ENCODE data around the gene BMAL2. TPM values are rescaled to one million over a fixed set of nuclear protein-coding genes. Genes with fewer than 3 reads are reported as not detected.

Gene BMAL2
- total RNA-seq, 1 donor from 2014 or later, result 9.0 TPM

- H3K36me3 Mint-ChIP-seq (ENCODE audit: low read depth), result no peaks in the 10 kb centered on the region
- no peak for DNase-seq (ENCODE audit: low spot score)
- H3K4me3 Mint-ChIP-seq (ENCODE audit: unreplicated experiment), result no peak overlapping the region
- H3K27me3 Mint-ChIP-seq (ENCODE audit: low read depth), result no peaks in the 10 kb centered on the region
- no peak overlapping the region for H3K27ac Mint-ChIP-seq (ENCODE audit: unreplicated experiment)
- H3K4me1 Mint-ChIP-seq (ENCODE audit: low read depth), result peaks cover 28% of the 10 kb centered on the region
- no peaks in the 10 kb centered on the region for H3K9me3 Mint-ChIP-seq (ENCODE audit: low read depth)
- TF ChIP-seq CTCF (IDR thresholded peaks at IDR 0.05), result no peak
These were observed 3.0 kb downstream of the BMAL2 start for GRCh38 chr12:27335364-27336281.

GRCh38 chr12:27336282-27336653, 3.6 kb downstream of the BMAL2 start:
- Mint-ChIP-seq H3K4me1 (ENCODE audit: low read depth) (peaks cover 22% of the 10 kb centered on the region), H3K36me3 (ENCODE audit: low read depth) (no peaks in the 10 kb centered on the region), H3K4me3 (ENCODE audit: unreplicated experiment) (no peak overlapping the region)

GRCh38 chr12:27337376-27337775, 4.7 kb downstream of the BMAL2 start:
- no peak overlapping the region for H3K27ac Mint-ChIP-seq (ENCODE audit: unreplicated experiment)
- no peaks in the 10 kb centered on the region for H3K27me3 Mint-ChIP-seq (ENCODE audit: low read depth)
- no peaks in the 10 kb centered on the region for H3K9me3 Mint-ChIP-seq (ENCODE audit: low read depth)
- no peak overlapping the region for H3K4me3 Mint-ChIP-seq (ENCODE audit: unreplicated experiment)
- TF ChIP-seq CTCF (IDR thresholded peaks at IDR 0.05), result no peak
- H3K4me1 Mint-ChIP-seq (ENCODE audit: low read depth), result peaks cover 11% of the 10 kb centered on the region
- DNase-seq (ENCODE audit: low spot score), result no peak
- H3K36me3 Mint-ChIP-seq (ENCODE audit: low read depth), result no peaks in the 10 kb centered on the region

More at GRCh38 chr12:27336282-27336653, 3.6 kb downstream of the BMAL2 start:
- H3K27ac Mint-ChIP-seq (ENCODE audit: unreplicated experiment), result no peak overlapping the region
- H3K27me3 Mint-ChIP-seq (ENCODE audit: low read depth), result no peaks in the 10 kb centered on the region
- TF ChIP-seq CTCF (IDR thresholded peaks at IDR 0.05), result no peak
- DNase-seq (ENCODE audit: low spot score), result no peak
- no peaks in the 10 kb centered on the region for H3K9me3 Mint-ChIP-seq (ENCODE audit: low read depth)

GRCh38 chr12:27338473-27338872, 5.8 kb downstream of the BMAL2 start:
- H3K27ac Mint-ChIP-seq (ENCODE audit: unreplicated experiment), result no peak overlapping the region
- H3K36me3 Mint-ChIP-seq (ENCODE audit: low read depth), result no peaks in the 10 kb centered on the region
- no peak for TF ChIP-seq CTCF (IDR thresholded peaks at IDR 0.05)
- no peaks in the 10 kb centered on the region for H3K27me3 Mint-ChIP-seq (ENCODE audit: low read depth)
- H3K4me3 Mint-ChIP-seq (ENCODE audit: unreplicated experiment), result no peak overlapping the region
- DNase-seq (ENCODE audit: low spot score), result no peak
- peaks cover 12% of the 10 kb centered on the region for H3K4me1 Mint-ChIP-seq (ENCODE audit: low read depth)
- H3K9me3 Mint-ChIP-seq (ENCODE audit: low read depth), result no peaks in the 10 kb centered on the region

- H3K4me3 Mint-ChIP-seq (ENCODE audit: unreplicated experiment), result no peak overlapping the region
- no peak for DNase-seq (ENCODE audit: low spot score)
- no peak for TF ChIP-seq CTCF (IDR thresholded peaks at IDR 0.05)
- no peaks in the 10 kb centered on the region for H3K36me3 Mint-ChIP-seq (ENCODE audit: low read depth)
- no peak overlapping the region for H3K27ac Mint-ChIP-seq (ENCODE audit: unreplicated experiment)
- no peaks in the 10 kb centered on the region for H3K9me3 Mint-ChIP-seq (ENCODE audit: low read depth)
- no peaks in the 10 kb centered on the region for H3K27me3 Mint-ChIP-seq (ENCODE audit: low read depth)
- H3K4me1 Mint-ChIP-seq (ENCODE audit: low read depth), result peaks cover 19% of the 10 kb centered on the region
These were observed 8.3 kb downstream of the BMAL2 start for GRCh38 chr12:27340971-27341370.
